Thyroid gland (tissue), 4 donors: ENCODE results near the gene DLGAP1. TPM values are rescaled to one million over a fixed set of nuclear protein-coding genes. Genes with fewer than 3 reads are reported as not detected.
"Not testable (repeated sequence)": the region's sequence is repeated elsewhere in the genome, so short reads cannot be mapped to it uniquely, and the experiment has no call there.

Source experiments
- DNase-seq, 2 donors: peaks; one replicate each; pipeline ENCODE4 v3.0.0-alpha.2; 2019
- H3K27ac ChIP-seq, 3 donors: fragments of 200-600 bp; sonication (generic); 1 replicate in 2 of 3; 2 replicates in 1 of 3; pipeline ENCODE4 v1.5.1; 2016 to 2019; ENCODE audit warnings: mild to moderate bottlenecking in 1 of 3, moderate library complexity in 1 of 3
- H3K27me3 ChIP-seq: fragments of 200-600 bp; sonication (generic); one replicate; pipeline ENCODE4 v1.5.1; 2019
- H3K36me3 ChIP-seq, 2 donors: fragments of 200-600 bp; sonication (generic); one replicate each; pipeline ENCODE4 v1.5.1; 2016 to 2019
- H3K4me1 ChIP-seq, 2 donors: fragments of 200-600 bp; sonication (generic); one replicate each; pipeline ENCODE4 v1.5.1; 2017 to 2019
- H3K4me3 ChIP-seq, 3 donors: fragments of 200-600 bp; sonication (generic); replicated peaks in 1 of 3; 1 replicate in 2 of 3; 2 replicates in 1 of 3; pipeline ENCODE4 v1.5.1; 2016; ENCODE audit warnings: mild to moderate bottlenecking in 1 of 3
- H3K9me3 ChIP-seq: fragments of 200-600 bp; sonication (generic); one replicate; pipeline ENCODE4 v1.5.1; 2017
- POLR2A ChIP-seq, 2 donors: fragments of 450-650 bp; IDR thresholded peaks; one replicate each; pipeline ENCODE4 v1.6.1; 2017; ENCODE audit warnings: antibody characterized with exemption in 2 of 2, mild to moderate bottlenecking in 2 of 2, moderate library complexity in 1 of 2
- whole genome bisulfite sequencing, 2 donors: methylation state at CpG; one replicate each; pipeline ENCODE4 v1.1.5; 2017; 5-methylcytosine and 5-hydroxymethylcytosine counted together
- intact Hi-C: fragments of 100-400 bp; cut with DNase I; formaldehyde crosslinking; loops from one replicate; pipeline ENCODE4 v1.15.1; 2023
- total RNA-seq, 4 donors: library from RNA; depleted of rRNA; stranded (reverse); fragments of >200 nt; gene quantifications; one replicate each; pipeline ENCODE4 v1.2.3, GENCODE V29; 2016
- TF ChIP-seq, protein P1 (sequence below), 6 experiments: fragments of 200-600 bp in 3 of 6; fragments of 450-650 bp in 3 of 6; sonication (generic) in 3 of 6; IDR thresholded peaks; one replicate each; pipeline ENCODE4 v1.5.1; 2016 to 2019; ENCODE audit warnings: antibody characterized with exemption in 6 of 6, mild to moderate bottlenecking in 2 of 6, inconsistent platforms in 1 of 6, moderate library complexity in 1 of 6

Gene DLGAP1
- total RNA-seq, 4 donors from 2014 or later = 0.25 to 2.7 (median 0.77) TPM

- 50 to 56% methylated on average over 1 of the region's 1 CpG for WGBS, 2 donors
- intact Hi-C loops = no loop called here
- TF ChIP-seq POLR2A (IDR thresholded peaks at IDR 0.05) = no peak
- TF ChIP-seq, protein P1, sequence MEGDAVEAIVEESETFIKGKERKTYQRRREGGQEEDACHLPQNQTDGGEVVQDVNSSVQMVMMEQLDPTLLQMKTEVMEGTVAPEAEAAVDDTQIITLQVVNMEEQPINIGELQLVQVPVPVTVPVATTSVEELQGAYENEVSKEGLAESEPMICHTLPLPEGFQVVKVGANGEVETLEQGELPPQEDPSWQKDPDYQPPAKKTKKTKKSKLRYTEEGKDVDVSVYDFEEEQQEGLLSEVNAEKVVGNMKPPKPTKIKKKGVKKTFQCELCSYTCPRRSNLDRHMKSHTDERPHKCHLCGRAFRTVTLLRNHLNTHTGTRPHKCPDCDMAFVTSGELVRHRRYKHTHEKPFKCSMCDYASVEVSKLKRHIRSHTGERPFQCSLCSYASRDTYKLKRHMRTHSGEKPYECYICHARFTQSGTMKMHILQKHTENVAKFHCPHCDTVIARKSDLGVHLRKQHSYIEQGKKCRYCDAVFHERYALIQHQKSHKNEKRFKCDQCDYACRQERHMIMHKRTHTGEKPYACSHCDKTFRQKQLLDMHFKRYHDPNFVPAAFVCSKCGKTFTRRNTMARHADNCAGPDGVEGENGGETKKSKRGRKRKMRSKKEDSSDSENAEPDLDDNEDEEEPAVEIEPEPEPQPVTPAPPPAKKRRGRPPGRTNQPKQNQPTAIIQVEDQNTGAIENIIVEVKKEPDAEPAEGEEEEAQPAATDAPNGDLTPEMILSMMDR (IDR thresholded peaks at IDR 0.05) = no peak
Observed at GRCh38 chr18:4335386-4335785, 119.7 kb downstream of the DLGAP1 start.

DNA sequence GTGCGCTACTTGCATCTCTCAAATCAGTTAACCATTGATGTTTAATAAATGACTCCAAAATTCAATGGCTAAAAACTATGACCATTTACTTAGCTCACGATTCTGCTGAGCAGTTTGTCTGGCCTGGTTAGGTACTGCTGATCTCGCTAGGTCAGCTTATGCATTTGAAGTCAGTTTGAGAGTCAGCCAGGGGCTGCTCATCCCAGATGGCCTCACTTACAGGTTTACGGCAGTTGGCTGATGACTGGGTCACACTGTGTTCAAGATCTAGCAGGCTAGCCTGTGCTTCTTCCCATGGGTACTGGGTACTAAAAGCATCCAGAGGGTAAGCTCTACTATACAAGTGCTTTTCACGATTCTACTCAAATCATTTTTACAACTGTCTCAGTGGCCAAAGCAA, 122.1 kb downstream of the DLGAP1 start:
- no peak for DNase-seq
- Histone ChIP-seq H3K27me3 (no peaks in the 10 kb centered on the region), H3K9me3 (no peaks in the 10 kb centered on the region), H3K4me3 (no peak overlapping the region), H3K36me3 (no peaks in the 10 kb centered on the region), H3K27ac (no peak overlapping the region), H3K4me1 (no peaks in the 10 kb centered on the region)
- 87 to 95% methylated on average over 5 of the region's 5 CpGs for WGBS, 2 donors
- intact Hi-C loops = no loop called here
- TF ChIP-seq, protein P1 (IDR thresholded peaks at IDR 0.05) = no peak
- TF ChIP-seq POLR2A (IDR thresholded peaks at IDR 0.05) = no peak

More at GRCh38 chr18:4335386-4335785, 119.7 kb downstream of the DLGAP1 start:
- no peaks in the 10 kb centered on the region for H3K36me3 ChIP-seq
- no peaks in the 10 kb centered on the region for H3K9me3 ChIP-seq
- DNase-seq = no peak
- no peak overlapping the region for H3K27ac ChIP-seq
- H3K4me1 ChIP-seq = no peaks in the 10 kb centered on the region
- no peak overlapping the region for H3K4me3 ChIP-seq
- H3K27me3 ChIP-seq = no peaks in the 10 kb centered on the region

DNA sequence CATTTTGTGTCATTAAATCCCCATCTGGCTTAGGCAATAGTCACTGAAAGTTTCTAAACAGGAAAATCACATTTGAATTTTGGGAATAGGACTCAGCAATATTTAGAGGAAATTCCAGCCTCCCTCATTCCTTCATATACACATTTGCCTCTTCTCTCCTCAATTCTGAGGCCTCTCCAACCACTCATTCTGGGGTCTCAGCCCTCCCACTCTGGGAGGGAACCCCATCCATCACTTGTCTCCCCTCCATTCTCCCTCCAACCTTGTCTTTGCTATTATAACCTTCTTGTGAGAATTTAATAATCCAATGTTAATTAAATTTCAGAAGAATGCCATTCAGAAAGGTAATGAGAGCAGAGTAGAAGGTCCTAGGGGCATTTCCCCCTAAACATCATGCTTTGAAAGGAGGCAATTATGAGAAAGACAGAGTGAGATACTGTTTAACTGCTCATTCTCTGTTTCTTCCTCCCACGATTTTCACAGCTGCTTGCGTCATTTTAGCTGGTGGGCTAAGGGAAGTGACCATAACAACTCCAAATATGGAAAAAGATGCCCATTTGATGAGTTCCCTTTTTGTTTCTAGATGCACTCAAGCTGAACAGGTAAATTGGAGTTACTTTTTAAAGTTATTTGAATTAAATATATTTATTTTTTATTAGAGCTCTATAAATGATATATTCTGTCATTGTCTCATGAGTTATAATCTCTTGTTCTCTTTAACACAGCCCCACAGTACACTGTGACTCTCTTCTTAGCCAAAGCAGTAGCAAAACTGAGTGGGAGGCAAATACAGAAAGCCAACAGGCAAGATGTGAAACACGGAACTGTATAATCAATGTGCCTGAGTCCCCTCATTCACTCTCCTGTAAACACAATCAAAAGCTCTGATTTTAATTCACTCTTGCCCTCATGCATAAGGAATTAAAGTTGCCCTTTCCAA, 135.1 kb downstream of the DLGAP1 start:
- intact Hi-C loops = no loop called here

GRCh38 chr18:4318311-4318710, 136.8 kb downstream of the DLGAP1 start:
- Histone ChIP-seq H3K36me3 (no peaks in the 10 kb centered on the region), H3K27me3 (no peaks in the 10 kb centered on the region), H3K27ac (no peak overlapping the region), H3K4me3 (no peak overlapping the region), H3K4me1 (no peaks in the 10 kb centered on the region), H3K9me3 (no peaks in the 10 kb centered on the region)
- intact Hi-C loops = no loop called here
- WGBS, 2 donors = 66 to 79% methylated on average over 5 of the region's 5 CpGs
- no peak for DNase-seq
- TF ChIP-seq POLR2A (IDR thresholded peaks at IDR 0.05) = no peak
- TF ChIP-seq, protein P1 (IDR thresholded peaks at IDR 0.05) = no peak

More for the DNA sequence above, 135.1 kb downstream of the DLGAP1 start:
- Histone ChIP-seq H3K4me3 (no peak overlapping the region), H3K4me1 (no peaks in the 10 kb centered on the region), H3K36me3 (no peaks in the 10 kb centered on the region), H3K27me3 (no peaks in the 10 kb centered on the region), H3K9me3 (no peaks in the 10 kb centered on the region), H3K27ac (no peak overlapping the region)
- WGBS, 2 donors = 68 to 77% methylated on average over 3 of the region's 3 CpGs
- no peak for DNase-seq
- TF ChIP-seq, protein P1 (IDR thresholded peaks at IDR 0.05) = no peak
- no peak for TF ChIP-seq POLR2A (IDR thresholded peaks at IDR 0.05)

DNA sequence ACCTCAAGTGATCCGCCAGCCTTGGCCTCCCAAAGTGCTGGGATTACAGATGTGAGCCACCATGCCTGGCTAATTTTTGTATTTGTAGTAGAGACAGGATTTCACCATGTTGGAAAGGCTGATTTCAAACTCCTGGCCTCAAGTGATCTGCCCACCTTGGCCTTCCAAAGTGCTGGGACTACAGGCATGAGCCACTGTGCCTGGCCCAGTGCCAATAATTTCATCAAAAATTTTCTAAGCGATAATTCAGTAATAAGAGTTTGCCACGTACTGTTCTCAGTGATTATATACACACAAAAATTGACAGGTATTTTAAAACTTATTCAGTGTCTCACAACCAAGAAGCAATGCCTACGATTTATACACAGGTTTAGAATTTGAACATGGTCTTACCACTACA, 143.2 kb downstream of the DLGAP1 start:
- H3K4me1 ChIP-seq, intact Hi-C loops, H3K36me3 ChIP-seq, H3K27me3 ChIP-seq, H3K27ac ChIP-seq, H3K4me3 ChIP-seq, H3K9me3 ChIP-seq, DNase-seq: not testable (repeated sequence)
- WGBS, 2 donors = 91 to 96% methylated on average over 4 of the region's 4 CpGs
